Stimulated activated CD8-positive, alpha-beta memory T cell treated with anti-CD3 and anti-CD28 coated beads, Interleukin-12 subunit alpha, Interleukin-12 subunit beta, amount 100 ng/mL, for 4 hours (primary cell): ENCODE data around the gene RIOK1.
A peak's percentile ranks its signal among the peaks of the same experiment; 100 is the strongest.
"Not testable (repeated sequence)": the region's sequence is repeated elsewhere in the genome, so short reads cannot be mapped to it uniquely, and the experiment has no call there.

Experiments used
- DNase-seq: peaks from one replicate; pipeline ENCODE4 v3.0.0-alpha.2; 2020; ENCODE audit warnings: low read depth

RIOK1 gene

DNA sequence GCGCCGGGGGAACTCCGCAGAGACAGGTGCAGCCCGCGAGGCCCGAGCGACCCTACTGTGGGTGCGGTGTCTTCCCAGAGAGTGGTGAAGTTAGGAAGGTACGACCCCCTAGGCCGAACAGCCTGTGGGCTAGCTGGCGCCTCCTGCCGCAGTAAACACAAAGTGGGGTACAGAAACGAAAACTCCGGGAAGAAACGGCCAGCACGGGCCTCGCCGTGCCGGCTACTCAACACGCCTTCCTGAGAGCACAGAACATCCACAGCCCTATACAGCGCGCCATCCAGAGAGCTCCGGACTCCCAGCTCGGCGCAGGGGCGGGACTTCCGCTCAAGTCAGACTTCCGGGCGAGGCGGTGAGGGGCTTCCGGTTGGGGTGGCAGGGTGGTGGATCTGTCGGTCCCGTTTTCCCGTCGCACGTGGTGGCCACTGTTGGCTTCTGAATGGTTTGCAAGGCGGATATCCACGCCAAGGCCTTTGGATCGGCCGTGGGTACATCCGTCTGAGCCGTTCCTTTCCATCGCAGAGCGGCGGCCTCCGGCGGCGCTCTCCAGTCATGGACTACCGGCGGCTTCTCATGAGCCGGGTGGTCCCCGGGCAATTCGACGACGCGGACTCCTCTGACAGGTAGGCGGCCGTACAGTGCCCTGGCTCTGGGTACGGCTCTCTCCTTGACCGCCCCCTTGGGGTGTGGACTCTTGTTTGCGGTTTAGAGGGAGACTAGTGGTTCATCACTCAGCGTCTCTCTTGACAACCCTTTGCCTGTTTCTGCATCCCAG is at the start of gene RIOK1, which contains the start of gene CAGE1:
TSS of gene RIOK1 (plus strand) at position 358 of the 775 bp plus-strand sequence. CDS start at position 553, 195 bp downstream.
TSS of gene CAGE1 (minus strand) at position 292 of the 775 bp plus-strand sequence. CDS start 2,569 bp downstream, outside the sequence.
- DNase-seq, result peak; percentile 92

DNA sequence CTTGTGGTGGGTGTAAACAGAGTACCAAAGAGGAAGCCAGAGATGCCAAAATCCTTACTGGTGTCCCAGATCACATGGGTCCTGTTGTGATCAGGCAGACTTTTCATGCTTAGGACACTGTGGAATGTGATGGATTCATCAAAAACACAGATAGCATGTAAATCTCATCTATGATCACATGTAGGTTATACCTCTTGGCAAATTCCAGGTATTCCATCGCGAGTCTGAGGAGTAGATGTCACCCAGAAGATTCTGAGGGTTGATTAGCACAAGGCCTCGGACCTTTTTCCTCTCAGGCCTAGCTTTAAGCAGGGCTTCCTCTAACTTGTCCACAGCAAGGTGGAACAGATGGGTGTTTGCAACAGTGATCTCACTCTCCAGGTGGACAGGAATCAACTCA is 48.3 kb upstream of the RIOK1 start:
- no peak for DNase-seq

DNA sequence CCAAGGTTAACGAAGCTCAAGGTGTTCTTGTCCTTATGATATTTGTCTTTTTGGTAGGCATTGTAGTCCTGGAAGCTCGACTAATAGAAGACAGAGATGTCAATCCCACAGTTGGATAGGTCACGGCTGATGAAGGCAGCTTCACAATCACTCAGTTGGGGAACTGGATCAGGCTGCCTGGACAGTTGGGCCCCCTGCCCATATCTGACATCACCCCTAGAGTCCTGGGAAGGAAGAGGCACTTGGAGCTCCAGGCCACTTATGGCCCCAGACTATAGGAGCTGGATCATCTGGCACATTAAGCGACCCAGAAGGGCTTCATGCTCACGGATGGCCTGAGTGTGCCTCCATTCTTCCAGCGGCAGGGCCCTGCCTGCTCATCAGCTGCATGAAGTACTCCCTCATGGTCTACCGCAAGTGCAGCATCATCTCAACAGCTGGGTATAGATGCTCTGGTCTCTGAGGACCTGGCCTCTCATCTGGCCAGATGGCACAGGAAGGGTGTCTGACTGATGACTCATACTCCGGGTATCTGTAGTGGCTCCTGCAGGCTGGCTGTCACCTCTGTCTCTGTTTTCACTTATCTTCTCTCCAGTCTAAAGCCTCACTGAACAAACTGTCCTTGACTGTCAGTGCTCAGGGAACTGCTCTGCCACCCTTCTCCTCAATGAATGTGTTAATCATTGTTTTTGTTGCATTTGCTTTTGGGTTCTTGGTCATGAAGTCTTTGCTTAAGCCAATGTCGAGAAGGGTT is 47.4 kb upstream of the RIOK1 start:
- no peak for DNase-seq

DNA sequence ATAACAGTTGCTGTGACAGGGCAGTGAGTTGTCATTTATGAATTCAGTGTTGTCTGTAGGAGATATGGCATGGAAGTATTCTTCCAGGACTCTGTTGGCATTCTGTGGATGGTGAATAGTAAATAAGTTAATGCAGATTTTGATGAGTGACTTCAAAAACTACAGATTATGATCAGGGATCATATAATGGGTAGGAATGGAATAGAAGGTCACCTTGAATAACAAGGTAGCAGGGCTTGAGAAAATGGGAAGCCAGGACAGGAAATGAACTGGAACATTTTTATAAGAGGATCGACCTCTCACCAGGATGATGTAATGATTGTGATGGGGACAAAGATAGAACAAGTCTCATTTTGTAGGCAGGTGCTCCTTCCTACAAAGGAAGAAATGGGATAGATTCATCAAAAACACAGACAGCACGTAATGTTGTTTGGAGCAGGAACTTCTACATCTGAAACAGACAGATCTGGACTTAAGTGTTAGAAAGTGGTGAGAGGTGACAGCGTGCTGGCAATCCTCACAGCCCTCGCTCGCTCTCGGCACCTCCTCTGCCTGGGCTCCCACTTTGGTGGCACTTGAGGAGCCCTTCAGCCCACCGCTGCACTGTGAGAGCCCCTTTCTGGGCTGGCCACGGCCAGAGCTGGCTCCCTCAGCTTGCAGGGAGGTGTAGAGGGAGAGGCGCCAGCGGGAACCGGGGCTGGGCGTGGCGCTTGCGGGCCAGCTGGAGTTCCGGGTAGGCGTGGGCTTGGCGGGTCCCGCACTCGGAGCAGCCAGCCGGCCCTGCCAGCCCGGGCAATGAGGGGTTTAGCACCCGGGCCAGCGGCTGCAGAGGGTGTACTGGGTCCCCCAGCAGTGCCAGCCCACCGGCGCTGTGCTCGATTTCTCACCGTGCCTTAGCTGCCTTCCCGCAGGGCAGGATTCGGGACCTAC is 45.8 kb upstream of the RIOK1 start:
- no peak for DNase-seq

DNA sequence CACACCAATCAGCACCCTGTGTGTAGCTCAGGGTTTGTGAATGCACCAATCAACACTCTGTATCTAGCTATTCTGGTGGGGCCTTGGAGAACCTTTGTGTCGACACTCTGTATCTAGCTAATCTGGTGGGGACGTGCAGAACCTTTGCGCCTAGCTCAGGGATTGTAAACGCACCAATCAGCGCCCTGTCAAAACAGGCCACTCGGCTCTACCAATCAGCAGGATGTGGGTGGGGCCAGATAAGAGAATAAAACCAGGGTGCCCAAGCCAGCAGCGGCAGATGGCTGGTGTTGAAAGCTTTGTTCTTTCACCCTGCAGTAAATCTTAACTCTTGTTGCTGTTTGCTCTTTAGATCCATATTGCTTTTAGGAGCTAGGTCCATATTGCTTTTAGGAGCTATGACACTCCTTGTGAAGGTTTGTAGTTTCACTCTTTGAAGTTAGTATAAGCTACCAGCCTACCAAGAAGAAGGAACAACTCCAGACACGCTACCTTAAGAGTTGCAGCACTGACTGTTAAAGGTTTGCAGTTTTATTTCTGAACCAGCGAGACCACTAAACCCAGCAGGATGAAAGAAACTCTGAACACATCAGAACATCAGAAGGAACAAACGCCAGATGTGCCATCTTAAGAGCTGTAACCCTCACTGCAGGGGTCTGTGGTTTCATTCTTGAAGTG is 44.7 kb upstream of the RIOK1 start:
- not testable (repeated sequence) for DNase-seq

DNA sequence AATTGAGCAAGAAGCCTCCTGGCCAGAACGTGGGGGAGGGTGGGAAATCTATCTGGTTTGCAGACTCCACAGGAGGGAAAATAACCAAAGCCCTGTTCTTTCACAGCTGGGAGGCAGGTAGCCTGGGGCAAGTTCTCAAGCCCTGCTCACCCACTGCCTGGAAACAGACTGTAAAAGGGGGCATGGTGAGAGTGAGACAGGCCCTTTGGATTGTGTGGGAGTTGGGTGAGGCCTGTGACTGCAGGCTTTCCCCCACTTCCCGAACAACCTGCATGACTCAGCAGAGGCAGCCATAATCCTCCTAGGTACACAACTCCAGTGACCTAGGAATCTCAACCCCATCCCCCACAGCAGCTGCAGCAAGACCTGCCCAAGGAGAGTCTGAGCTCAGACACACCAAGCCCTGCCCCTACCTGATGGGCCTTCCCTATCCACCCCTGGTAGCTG is 42.0 kb upstream of the RIOK1 start:
- DNase-seq, result not testable (repeated sequence)

DNA sequence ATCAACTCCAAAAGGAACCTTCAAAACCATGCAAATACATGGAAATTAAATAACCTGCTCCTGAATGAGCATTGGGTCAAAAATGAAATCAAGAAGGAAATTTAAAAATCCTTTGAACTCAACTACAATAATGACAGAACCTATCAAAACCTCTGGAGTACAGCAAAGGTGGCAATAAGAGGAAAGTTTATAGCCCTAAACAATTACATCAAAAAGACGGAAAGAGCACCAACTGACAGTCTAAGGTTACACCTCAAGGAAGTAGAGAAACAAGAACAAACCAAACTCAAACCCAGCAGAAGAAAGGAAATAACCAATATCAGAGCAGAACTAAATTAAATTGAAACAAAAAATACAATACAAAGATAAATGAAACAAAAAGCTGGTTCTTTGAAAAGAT is 39.0 kb upstream of the RIOK1 start:
- DNase-seq, result not testable (repeated sequence)

DNA sequence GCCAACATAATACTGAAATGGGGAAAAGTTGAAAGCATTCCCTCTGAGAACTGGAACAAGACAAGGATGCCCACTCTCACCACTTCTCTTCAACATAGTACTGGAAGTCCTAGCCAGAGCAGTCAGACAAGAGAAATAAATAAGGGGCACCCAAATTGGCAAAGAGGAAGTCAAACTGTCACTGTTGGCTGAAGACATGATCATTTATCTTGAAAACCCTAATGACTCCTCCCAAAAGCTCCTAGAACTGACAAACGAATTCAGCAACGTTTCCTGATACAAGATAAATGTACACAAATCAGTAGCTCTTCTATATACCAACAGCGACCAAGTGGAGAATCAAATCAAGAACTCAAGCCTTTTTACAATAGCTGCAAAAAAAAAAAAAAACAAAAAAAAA is 37.7 kb upstream of the RIOK1 start:
- not testable (repeated sequence) for DNase-seq

DNA sequence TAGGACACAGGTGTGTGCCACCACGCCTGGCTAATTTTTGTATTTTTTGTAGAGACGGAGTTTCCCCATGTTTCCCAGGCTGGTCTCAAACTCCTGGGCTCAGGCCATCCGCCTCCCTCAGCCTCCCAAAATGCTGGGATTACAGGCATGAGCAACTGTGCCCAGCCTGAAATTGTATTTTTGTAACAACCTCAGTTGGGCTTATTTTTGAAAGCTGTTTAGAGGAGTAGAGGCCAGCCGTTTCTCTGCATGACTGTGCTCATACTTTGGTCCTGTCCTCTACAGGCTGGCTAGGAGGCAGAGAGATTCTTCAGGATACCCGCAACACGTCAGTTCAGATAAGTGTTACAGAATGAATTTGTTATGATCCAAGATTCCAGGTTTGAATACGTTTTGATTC is 22.2 kb upstream of the RIOK1 start:
- no peak for DNase-seq

DNA sequence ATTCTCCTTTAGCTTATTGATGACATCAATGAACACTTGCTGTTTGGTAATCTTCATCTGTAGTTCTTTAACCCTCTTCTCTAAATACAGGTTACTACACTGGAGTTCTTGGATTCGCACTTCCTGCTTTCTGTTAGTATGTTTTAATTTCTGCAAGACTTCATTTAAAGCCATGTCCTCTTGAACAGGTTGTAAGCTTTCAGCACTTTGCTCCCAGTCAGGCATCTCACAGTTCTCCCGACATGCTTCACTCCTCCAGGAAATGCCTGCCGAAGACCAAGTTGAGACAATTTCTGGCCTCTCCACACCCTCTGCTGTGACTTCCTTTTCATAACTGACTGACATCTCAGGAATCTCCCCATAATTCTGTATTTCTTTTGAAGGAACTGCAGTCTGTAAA is 15.9 kb upstream of the RIOK1 start:
- DNase-seq, result no peak

DNA sequence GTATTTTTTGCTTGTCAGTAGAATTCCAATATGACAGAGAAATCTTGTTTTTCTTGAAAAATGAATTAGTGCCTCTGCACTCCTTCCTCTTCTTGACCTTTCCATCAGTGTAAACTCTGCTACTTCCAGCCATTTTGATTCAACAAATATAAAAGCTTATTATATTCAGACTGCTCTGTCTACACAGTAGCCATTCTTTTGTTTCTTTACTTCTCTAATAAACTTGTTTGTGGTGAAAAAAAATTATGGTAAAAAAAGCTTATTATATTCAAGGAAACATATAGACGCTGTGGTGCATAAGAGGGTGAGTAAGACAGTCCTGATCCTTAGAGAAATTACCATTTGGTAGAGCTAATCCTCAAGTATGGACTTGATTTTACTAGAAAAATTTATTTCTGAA is 11.6 kb upstream of the RIOK1 start:
- DNase-seq, result no peak

DNA sequence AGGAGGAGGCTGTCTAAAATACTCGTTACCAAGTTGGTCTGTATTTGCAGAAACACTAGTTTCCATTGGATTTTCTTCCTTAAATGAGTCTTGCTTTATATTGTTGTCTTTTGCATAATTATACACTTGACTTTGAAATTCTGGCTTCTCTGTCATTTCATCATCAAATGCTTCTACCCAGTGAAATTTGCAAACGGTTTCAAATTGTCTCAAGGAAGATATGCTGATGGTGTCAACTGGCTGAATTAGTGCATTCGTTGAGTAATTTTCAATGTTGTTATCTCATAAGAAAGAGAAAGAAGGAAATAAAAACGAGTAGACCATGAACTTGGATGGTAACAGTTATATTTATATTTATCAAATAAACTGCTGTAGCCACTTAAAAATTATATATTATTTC is 10.9 kb upstream of the RIOK1 start:
- DNase-seq, result no peak

DNA sequence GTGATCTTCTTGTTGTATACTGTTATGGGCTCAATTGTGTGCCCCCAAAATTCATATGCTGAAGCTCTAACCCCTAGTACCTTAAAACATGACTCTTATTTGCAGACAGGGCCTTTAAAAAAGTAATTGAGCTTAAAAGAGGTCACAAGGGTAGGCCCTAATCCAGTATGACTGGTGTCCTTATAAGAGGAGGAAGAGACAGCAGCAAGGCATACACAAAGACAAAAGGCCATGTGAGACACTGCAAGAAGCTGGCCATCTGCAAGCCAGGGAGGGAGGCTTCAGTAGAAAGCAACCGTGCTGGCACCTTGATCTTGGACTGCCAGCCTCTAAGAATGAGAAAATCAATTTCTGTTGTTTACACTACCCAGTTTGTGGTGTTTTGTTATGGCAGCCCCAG is 8.5 kb upstream of the RIOK1 start:
- DNase-seq, result no peak

DNA sequence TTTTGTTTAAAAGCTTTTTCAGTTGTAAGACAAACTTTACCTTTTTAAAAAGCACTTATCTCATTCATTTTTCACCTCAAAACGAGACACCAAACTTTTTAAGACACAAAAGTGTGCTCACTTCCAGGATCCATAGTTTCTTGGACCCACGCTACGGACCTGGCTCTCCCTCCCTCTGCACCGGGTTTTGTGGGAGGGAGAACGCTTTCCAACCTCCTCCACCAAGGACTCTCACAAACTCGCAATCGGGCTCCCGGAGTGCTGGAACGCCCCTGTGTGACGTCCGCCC is 502 bp upstream of the RIOK1 start:
- DNase-seq, result no peak

DNA sequence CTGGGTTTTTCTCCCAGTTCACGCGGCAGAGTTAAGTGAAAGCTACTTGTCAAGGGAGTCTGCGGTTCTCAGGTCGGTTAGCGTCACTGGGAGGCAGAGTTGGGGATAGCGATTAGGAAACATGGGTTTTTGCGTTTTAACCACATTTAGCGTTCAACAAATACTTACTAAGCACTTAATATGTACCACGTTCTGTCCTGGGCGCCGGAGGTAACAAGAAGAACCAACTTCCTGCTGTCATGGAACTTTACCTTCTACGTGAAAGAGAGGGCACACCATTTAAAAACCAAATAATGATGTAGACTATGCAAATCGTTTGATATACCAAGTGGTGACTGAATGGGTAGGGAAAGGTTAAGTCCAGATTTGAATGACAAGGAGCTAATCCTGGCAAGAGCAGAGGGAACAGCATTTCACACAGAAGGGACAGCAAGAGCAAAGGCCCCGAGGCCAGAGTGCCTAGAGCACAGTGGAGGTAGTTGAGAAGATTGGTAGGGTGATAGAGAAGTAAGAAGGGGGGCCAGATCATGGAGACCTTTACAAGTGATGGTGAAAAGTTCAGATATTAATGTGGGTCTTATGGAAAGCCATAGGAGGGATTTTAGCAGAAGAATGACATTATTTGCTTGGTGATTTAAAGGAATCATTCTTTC is 744 bp downstream of the RIOK1 start:
- DNase-seq, result no peak

DNA sequence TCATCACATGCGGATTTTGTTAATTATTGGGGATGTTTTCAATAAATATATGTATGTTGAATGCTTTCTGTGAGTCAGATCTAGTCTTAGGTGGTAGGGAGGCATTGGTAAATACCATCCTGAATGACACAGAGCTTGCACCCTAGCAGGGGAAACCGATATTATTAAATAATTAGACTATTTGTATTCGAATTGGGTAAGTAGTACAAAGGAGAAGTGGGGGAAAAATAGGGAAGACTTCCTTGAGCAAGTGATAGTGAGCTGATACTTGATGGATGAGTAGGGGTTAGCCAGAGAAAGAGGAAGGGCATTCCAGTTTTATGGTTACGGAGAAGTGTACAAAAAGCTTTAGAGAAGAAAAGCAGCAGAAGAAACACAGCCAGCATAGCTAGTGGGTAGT is 1.5 kb downstream of the RIOK1 start:
- DNase-seq, result no peak

DNA sequence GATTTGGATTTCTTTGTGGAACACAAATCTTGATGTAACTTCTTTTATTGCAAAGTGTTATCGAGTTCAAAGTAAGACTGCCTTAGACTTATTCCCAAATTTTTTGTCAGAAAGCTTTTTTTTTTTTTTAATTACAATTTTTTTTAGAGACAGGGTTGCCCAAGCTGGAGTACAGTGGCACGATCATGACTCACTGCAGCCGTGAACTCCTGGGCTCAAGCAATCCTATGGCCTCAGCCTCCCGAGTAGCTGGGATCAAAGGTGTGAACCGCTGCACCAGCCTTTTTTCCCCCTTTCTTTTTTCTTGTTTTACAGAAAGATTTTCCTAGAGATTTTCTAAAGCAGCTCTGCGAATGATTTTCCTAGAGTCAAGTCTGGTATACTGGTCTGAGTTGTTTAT is 2.8 kb downstream of the RIOK1 start:
- DNase-seq, result no peak

DNA sequence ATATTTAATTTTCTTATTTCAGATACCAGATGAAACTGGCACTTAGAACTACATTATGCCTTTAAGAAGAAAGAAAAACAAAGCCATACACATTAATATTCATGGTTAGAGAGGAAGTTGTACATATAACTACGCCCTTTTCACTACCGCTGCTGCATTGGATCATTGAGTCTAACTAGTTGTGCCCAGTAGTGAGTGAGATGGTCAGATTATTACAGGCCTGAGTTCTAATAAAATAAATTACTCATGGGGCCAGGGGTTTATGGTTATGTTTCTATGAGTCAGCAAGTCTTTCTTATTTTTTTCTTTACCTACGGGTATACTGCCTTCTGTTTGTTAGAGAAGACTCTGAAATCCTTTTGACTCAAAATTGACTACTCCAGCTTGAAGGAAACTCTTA is 11.5 kb downstream of the RIOK1 start:
- no peak for DNase-seq

DNA sequence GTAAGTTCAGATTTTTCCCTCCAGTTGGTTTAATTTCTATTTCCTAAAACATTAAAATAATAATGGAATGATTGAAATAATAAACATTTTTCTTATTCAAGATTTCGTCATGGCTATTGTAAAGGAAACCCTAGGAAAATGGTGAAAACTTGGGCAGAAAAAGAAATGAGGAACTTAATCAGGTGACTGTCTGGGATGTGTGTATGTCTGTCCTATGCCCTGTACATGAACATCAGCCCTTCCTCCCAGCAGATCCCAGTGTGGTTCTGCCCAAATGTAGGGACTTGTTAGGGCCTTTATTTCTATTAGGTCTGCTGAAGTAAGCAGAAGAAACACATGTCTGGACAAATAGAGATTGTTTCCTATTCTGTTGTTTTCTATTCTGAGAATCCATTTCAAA is 13.1 kb downstream of the RIOK1 start:
- DNase-seq, result no peak

DNA sequence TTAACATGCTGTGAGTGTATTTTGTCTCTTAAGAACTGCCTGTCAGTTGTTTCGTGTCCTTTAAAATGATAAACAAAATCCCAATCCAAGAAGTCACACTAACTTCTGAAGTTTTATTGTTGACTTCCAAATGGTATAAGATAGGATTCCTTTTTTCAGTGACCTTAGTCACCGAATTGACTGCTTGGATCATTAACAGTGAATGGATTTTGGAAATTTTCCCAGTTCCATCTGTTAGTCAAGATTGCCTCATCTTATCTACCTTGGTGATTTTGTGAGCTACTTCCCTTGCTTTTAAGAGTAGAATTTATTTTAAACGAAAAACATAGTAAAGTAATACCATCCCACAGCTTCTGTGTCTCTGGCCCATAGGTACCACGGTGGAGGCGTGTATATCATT is 14.9 kb downstream of the RIOK1 start:
- no peak for DNase-seq

DNA sequence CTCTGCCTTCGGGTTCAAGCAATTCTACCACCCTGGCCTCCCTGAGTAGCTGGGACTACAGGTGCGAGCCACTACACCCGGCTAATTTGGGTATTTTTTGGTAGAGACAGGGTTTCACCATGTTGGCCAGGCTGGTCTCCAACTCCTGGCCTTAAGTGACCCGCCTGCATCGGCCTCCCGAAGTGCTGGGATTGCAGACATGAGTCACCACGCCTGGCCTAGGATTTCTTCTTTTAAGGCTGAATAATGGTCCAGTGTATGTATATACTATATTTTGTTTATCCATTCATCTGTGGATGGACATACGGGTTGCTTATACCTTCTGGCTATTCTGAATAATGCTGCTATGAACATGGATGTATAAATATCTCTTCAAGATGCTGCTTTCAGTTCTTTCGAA is 17.1 kb downstream of the RIOK1 start:
- DNase-seq, result no peak
